Kidney epithelial cell (primary cell): Measurements from ENCODE around the gene AZU1. TPM values are rescaled to one million over a fixed set of nuclear protein-coding genes. Genes with fewer than 3 reads are reported as not detected.
"Not testable (repeated sequence)": the region's sequence is repeated elsewhere in the genome, so short reads cannot be mapped to it uniquely, and the experiment has no call there.

Experiments used
- DNase-seq: peaks from one replicate; pipeline ENCODE4 v3.0.0-alpha.2; 2010; ENCODE audit warnings: low read depth
- H3K27me3 ChIP-seq: 2 replicates; pipeline ENCODE4 v1.6.0; 2011; ENCODE audit warnings: low read length; ENCODE audit not compliant: control insufficient read depth, insufficient read depth
- H3K36me3 ChIP-seq: 2 replicates; pipeline ENCODE4 v1.5.1; 2011; ENCODE audit warnings: low read length; ENCODE audit not compliant: control insufficient read depth, insufficient read depth
- H3K4me3 ChIP-seq: 2 replicates; pipeline ENCODE4 v1.5.1; 2011; ENCODE audit warnings: low read depth, mild to moderate bottlenecking, control low read depth, low read length
- CTCF ChIP-seq: IDR thresholded peaks from 2 replicates; pipeline ENCODE4 v1.5.1; 2011; ENCODE audit warnings: mild to moderate bottlenecking, moderate library complexity, low read length, control low read depth, inconsistent platforms; ENCODE audit not compliant: insufficient read depth, poor library complexity, severe bottlenecking
- total RNA-seq: library from RNA; depleted of rRNA; stranded (reverse); fragments of >200 nt; gene quantifications from 2 replicates; pipeline ENCODE4 v1.2.3, GENCODE V29; 2015

Gene AZU1
- total RNA-seq, 1 donor from 2014 or later = not detected

GRCh38 chr19:850221-850978, 22.8 kb downstream of the AZU1 start:
- Histone ChIP-seq H3K36me3 (no peaks in the 10 kb centered on the region), H3K27me3 (peaks cover 57% of the 10 kb centered on the region), H3K4me3 (no peak overlapping the region)
- DNase-seq = no peak
- no peak for TF ChIP-seq CTCF

GRCh38 chr19:850979-851335, 23.3 kb downstream of the AZU1 start:
- H3K4me3 ChIP-seq = no peak overlapping the region
- H3K27me3 ChIP-seq = peaks cover 55% of the 10 kb centered on the region
- no peak for TF ChIP-seq CTCF
- no peaks in the 10 kb centered on the region for H3K36me3 ChIP-seq
- DNase-seq = no peak

- TF ChIP-seq CTCF = no peak
- H3K4me3 ChIP-seq = no peak within 1 kb of the TSS
- DNase-seq = no peak
- H3K27me3 ChIP-seq = peaks cover 42% of the 10 kb centered on the region
- H3K36me3 ChIP-seq = no peaks in the 10 kb centered on the region
Measured at GRCh38 chr19:852136-853013, 24.7 kb downstream of the AZU1 start, which contains the start of gene ELANE. TSS of gene ELANE (plus strand) at chr19:852303. CDS start at chr19:852329, 26 bp downstream.

GRCh38 chr19:853014-853585, 25.5 kb downstream of the AZU1 start:
- no peak for TF ChIP-seq CTCF
- Histone ChIP-seq H3K27me3 (peaks cover 35% of the 10 kb centered on the region), H3K36me3 (no peaks in the 10 kb centered on the region), H3K4me3 (no peak overlapping the region)
- DNase-seq = no peak

- H3K4me3 ChIP-seq, DNase-seq, H3K36me3 ChIP-seq: not testable (repeated sequence)
- H3K27me3 ChIP-seq = peaks cover 31% of the 10 kb centered on the region
Measured at GRCh38 chr19:853614-854220, 26.1 kb downstream of the AZU1 start.

GRCh38 chr19:854549-854948, 26.9 kb downstream of the AZU1 start:
- no peak for DNase-seq
- peaks cover 36% of the 10 kb centered on the region for H3K27me3 ChIP-seq
- TF ChIP-seq CTCF = no peak
- no peaks in the 10 kb centered on the region for H3K36me3 ChIP-seq
- H3K4me3 ChIP-seq = no peak overlapping the region
